ENCODE data around the gene MAZ. TPM values are rescaled to one million over a fixed set of nuclear protein-coding genes. Genes with fewer than 3 reads are reported as not detected.
A peak's percentile ranks its signal among the peaks of the same experiment; 100 is the strongest.

The MAZ gene
- total and polyA plus RNA-seq, 2 of the 13 experiments (the other 11 are each of a cell fraction or from before 2014, with no cell fraction given), result 203 to 277 TPM

DNA sequence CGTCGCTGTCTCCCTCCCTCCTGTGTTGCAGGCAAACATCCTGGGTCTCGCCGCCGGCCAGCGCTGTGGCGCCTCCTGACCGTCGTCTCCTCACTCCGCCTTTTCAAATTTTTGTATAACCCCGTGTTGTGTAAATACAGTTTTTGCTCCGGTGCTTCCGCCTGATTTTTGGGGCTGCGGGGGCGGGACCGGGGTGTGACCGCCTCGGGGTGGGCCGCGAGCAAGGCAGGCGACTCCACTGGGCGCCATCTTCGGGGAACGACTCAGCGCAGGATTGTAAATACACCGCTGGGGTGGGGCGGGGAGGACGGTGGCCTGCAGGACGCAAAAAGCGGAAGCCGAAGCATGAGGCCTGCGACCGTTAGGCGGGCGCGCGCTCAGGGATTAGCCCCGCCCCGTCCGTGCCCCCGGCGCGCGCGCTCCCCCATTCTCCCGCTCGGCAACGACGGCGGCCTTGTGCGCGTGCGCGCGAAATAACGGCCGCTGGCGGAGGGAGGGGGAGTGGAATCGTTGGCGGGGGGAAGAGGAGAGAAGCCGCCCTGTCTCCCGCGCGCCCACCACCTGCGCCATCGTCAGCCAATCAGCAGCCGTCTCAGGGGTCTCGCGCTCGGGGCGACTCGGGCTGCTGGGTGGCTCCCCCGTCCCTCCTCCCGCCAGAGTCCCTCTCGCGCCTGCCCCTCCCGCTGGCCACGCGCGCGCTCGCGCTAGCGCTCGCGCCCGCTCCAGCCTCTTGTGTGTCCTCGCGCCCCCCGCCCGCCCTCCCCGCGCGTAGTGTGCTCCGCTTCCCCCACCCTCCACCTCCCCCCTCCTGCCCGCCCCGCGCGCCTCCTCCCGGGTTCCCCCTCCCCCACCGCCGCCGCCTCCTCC lies 864 bp upstream of the MAZ start (continued):
- TF ChIP-seq ZNF234 (CRISPR knock-in tag; conservative IDR thresholded peaks at IDR 0.05), result 0 out of 2 replicates have a peak, but pooled peaks have one; percentile 77
- no peak for TF ChIP-seq IKZF1 (IDR thresholded peaks at IDR 0.05)
- TF ChIP-seq U2AF1 (optimal IDR thresholded peaks at IDR 0.05; ENCODE audit: low read depth, low read length), result no peak
- TF ChIP-seq MTF2 (CRISPR knock-in tag; IDR thresholded peaks at IDR 0.05; ENCODE audit: borderline replicate concordance), result 0 out of 2 replicates have a peak, but pooled peaks have one; percentile 6
- TF ChIP-seq GPN1 (CRISPR knock-in tag; IDR thresholded peaks at IDR 0.05; ENCODE audit: borderline replicate concordance), result 0 out of 2 replicates have a peak, but pooled peaks have one; percentile 38
- no peak for TF ChIP-seq TBP (CRISPR knock-in tag; IDR thresholded peaks at IDR 0.05)
- TF ChIP-seq, protein P1, sequence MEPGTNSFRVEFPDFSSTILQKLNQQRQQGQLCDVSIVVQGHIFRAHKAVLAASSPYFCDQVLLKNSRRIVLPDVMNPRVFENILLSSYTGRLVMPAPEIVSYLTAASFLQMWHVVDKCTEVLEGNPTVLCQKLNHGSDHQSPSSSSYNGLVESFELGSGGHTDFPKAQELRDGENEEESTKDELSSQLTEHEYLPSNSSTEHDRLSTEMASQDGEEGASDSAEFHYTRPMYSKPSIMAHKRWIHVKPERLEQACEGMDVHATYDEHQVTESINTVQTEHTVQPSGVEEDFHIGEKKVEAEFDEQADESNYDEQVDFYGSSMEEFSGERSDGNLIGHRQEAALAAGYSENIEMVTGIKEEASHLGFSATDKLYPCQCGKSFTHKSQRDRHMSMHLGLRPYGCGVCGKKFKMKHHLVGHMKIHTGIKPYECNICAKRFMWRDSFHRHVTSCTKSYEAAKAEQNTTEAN (CRISPR knock-in tag; conservative IDR thresholded peaks at IDR 0.05), result peak; percentile 93
- peak; percentile 95 for TF ChIP-seq BCL3 (CRISPR knock-in tag; IDR thresholded peaks at IDR 0.05)
- TF ChIP-seq JUND (CRISPR knock-in tag; IDR thresholded peaks at IDR 0.05), result peak; percentile 56; the same call in 1 of the 2 replicates
- TF ChIP-seq, protein P2, sequence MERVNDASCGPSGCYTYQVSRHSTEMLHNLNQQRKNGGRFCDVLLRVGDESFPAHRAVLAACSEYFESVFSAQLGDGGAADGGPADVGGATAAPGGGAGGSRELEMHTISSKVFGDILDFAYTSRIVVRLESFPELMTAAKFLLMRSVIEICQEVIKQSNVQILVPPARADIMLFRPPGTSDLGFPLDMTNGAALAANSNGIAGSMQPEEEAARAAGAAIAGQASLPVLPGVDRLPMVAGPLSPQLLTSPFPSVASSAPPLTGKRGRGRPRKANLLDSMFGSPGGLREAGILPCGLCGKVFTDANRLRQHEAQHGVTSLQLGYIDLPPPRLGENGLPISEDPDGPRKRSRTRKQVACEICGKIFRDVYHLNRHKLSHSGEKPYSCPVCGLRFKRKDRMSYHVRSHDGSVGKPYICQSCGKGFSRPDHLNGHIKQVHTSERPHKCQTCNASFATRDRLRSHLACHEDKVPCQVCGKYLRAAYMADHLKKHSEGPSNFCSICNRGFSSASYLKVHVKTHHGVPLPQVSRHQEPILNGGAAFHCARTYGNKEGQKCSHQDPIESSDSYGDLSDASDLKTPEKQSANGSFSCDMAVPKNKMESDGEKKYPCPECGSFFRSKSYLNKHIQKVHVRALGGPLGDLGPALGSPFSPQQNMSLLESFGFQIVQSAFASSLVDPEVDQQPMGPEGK (CRISPR knock-in tag; IDR thresholded peaks at IDR 0.05), result peak; percentile 98
- TF ChIP-seq ZNF646 (CRISPR knock-in tag; IDR thresholded peaks at IDR 0.05), result no peak
- TF ChIP-seq SKIL (CRISPR knock-in tag; IDR thresholded peaks at IDR 0.05; ENCODE audit: borderline replicate concordance), result peak; percentile 74; the same call in 1 of the 2 replicates
- no peak for TF ChIP-seq KAT2B (IDR thresholded peaks at IDR 0.05; ENCODE audit: borderline replicate concordance, low read depth, low read length)
- peak; percentile 97 for TF ChIP-seq YY1 (IDR thresholded peaks at IDR 0.05; ENCODE audit: insufficient read depth, insufficient replicate concordance, low read depth, low read length)

Measured in HepG2 (cell line).